NCI-H446 treated with DMSO at 0.1 percent for 48 hours (cell line): ENCODE measurements around the gene EEF1G.
A peak's percentile ranks its signal among the peaks of the same experiment; 100 is the strongest.
"Not testable (repeated sequence)": the region's sequence is repeated elsewhere in the genome, so short reads cannot be mapped to it uniquely, and the experiment has no call there.

Experiments used
- DNase-seq: peaks from one replicate; lab custom pipeline; 2025; lab: John Stamatoyannopoulos, UW

Gene EEF1G

DNA sequence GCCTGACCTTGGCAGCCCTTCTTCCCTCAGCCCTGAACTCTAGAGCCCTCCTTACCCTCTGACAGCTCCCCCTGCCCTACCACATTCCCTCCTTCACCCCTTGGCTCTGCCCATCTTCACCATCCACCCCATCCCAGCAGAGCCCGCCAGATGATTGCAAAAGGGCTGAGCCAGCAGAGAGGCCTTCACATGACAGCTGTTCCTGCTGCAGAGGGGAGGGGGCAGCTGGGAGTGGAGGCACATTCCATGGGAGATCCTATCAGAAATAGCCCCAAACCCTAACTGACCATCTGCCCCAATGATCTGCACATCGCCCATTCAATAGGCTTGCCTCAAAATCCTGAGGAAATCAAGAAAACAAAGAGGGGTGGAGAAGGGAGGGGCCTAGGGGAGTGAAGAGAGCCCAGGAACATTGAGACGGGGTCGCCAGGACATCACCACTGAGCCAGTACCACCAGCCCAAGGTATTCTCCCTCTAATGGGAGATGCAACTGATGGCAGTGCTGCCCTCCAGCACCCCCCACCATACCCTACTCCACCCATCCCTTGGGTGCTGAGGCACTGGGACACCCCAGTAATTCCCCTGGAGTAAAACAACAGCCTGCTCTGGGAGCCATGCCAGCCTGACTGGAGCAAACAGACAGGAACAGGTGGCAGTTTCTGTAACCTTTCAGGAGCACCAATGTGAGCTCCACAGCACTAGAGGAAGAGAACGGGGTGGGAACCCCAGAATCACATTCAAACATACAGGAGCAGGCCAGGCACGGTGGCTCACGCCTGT lies 19.1 kb downstream of the EEF1G start:
- no peak for DNase-seq

DNA sequence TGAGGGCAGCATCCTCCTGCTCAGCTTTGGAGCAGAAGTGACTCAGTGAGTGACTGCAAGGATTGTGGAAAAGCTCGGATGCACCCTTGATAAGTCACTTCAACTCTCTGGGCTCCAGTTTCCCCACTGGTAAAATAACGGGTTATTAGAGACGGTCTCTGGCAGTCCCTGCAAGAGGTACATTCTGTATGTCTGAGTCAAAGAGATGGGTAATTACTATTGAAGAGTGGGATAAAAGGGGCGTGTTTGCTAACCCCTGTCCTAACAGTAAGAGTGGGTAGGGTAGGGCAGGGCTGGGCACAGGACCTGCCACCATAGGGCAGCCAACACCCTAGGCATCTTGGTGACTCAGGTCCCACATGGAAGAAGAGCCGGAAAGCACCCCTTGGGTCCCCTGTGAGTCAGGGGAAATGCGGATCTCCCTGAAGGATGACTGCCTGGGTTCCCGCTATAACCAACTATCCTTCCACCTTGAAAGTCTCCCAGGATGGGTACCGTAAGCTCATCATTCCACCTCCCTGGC lies 19.8 kb downstream of the EEF1G start:
- no peak for DNase-seq

DNA sequence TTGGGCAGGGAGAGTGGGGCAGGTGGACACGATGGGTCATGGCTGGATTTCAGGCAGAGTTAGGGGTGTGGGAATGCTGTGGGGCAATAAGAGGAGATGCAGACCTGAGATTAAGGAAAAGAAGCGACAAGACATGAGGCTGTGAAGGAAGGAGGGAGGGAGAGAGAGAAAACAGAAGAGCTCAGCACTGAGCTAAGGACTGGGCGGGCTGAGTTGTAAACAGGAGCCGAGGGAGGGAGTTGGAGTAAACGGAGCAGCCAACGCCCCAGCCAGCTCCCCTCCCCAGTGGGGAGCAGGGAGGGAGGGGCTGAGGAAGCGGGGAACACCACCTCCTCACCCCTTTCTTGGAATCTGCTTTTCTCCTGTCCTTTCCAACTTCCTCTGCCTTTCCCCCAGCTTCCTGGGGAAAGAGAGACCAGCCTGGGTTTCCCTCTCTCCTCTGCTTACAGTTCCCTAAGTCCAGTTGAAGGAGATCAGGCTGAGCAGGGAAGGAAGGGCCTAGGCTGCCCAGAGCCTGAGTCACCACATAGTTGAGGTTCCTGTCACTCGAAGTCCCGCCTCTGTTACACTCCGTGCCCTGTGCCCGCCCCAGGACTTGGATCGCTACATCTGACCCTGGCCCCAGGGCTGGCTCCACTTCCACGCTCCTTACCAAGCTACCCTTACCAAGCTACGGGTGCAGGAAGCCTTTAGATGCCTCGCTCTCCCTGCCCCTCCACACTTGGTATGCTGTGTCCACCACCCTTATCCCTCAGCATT lies 20.4 kb downstream of the EEF1G start:
- DNase-seq: no peak

DNA sequence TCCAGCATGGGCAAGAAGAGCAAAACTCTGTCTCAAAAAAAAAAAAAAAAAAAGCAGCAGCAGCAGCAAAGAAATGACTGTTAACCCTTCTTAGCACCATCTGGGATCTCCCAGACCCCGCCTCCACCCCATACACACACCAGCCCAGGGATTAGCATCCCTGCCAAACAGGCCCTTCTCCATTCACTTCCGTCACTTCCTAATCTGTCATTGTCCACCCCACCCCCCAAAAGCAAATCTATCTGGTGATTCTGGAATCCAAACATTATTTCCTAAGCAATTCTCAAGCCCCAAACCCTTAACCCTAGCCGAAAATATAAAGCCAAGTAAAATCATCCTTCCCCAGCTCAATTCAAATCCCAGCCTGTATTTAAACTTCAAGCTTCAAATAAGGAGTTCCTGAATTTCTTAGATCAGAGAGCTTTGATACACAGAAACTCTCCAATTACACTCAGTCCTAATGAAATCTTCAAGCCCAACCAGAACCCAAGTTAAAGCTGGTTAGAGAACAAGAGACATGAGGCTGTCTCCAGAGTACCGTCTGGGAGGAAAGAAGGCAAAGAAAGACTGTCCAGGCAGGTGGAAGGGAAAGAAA lies 21.1 kb downstream of the EEF1G start:
- DNase-seq: peak; percentile 39

DNA sequence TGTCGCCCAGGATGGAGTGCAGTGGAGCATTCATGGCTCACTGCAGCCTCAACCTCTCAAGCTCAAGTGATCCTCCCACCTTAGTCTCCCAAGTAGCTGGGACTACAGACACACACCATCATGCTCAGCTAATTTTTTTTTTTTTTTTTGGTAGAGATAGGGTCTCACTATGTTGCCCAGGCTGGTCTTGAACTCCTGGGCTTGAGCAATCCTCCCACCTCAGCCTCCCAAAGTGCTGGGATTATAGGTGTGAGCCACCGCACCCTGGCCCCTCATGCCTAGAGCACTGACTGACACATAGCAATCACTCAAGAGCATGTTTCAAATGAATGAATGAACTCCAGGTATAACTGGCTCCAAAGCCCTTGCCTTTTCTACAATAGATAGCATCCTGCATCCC lies 23.2 kb downstream of the EEF1G start:
- not testable (repeated sequence) for DNase-seq

DNA sequence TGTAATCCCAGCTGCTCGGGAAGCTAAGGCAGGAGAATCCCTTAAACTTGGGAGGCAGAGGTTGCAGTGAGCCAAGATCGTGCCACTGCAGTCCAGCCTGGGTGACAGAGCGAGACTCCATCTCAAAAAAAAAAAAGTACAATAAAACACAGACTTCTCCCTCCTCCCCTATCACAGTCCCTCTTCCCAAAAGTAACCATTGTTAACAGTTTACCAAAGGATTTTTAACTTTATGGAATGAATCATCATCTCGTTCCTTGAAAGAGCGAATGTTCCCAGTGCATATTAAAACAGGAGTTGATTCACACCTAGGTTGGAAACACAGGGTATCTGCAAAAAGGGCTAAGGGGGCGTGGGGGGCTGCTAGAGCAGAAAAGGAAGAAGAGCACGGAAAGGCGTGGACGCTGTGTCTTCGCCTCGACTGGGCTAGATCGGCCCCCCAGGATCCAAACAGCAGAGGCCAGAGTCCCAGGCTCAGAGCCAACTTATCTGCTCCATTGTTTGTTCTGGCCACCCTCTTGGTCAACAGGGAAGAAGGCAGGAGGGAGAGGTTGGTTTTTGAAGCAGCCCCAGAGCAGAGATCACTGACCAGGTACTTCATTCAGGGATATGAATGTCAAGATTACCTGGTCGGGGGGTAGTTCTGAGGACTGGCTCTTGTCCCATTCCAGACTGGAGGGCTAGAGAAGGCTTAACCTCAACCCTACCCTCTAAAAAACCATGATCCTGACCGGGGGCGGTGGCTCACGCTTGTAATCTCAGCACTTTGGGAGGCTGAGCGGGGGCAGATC lies 25.0 kb downstream of the EEF1G start:
- DNase-seq: no peak

DNA sequence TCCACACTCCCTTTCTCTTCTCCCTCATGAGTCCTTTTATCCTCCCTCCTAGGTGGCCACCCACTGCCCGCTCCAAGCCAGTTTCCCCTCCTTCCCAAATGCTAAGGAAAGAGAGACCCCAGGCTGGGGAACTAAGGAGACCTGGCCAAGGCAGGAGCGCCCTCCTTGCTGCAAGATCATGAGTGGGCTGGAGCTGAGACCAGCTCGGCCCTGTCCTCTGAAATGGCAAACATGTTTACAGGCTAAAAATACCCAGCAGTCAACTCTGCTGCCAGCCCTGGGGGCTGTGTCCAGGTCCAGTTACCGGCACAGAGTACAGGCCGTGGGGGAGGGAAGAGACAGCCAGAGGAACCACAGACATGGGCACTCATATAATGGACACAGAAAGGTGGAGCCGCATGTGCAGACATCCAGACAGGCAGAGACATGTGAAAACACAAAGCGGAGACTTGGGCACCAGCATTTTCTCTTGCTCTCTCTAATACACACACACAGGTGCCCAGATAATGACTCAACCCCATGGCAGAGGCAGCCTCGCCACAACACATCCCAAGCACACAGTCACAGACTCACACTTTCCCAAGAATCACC lies 25.9 kb downstream of the EEF1G start:
- no peak for DNase-seq

DNA sequence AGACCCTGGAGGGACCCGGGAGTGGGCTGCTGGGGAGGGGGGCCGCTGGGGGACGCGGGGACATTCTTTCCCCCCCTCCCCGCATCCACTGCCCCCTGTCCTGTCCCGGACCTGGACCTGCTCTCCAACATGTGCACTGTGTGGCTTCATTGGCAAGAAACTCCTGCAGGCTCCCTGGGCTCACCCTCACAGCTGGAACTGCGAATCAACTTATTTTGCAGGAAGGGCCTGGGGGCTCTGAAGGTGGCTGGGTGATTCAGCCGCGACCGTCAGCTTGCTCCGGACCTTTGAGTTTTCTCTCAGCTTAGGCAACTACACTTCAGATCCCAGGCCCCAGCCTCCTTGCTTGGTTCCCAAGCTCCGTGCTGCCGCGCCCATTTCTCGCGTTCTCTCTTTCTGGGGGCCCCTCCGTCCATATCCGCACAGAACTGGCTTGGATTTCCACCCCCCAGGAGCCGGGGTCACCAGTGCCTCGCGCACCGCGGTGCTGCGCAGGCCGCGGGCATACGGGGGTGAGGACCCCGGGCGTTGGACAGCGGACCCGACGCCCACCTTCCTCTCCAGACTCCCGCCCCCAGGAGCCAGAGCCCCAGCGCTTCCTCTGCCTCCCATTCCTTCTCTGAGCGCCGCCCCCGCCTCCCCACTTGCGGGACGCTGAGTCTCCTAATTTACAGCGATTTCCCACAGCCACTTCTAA lies 26.6 kb downstream of the EEF1G start:
- DNase-seq: no peak

DNA sequence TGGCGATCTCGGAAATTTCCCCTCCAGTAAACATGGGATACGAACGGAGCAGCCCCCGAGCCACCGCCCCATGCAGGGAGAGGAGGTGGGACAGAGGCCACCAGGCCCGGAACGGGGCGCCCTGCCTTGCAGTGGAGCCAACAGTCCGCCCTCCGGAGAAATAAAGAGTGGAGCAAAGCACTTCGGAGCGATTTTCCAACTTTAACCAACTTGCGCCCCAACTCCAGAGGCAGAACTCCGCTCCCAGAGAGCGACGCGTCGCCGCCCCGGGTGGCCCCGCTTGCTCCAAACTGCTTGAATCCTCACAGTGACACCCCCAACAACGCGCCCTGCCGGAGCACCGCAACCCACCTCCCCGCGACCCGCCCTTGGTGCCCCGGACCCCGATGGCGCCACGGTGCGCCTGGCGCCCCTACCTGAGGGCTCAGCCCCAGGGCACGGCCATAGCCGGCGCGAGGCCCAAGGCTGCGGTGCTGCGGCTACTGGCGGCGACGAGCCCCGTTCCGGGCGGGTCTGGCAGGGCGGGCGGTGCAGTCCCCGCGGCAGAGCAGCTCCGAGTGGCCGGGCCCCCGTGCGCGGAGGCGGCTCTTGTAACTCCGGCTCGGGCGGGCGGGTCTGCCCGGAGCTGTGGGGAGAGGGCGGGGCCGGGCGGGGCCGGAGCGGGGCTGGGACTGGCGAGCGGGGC lies 27.3 kb downstream of the EEF1G start, which contains the start of gene AHNAK:
Gene AHNAK, minus strand, starts transcription at position 563 of the 685 bp plus-strand sequence. CDS start 10,708 bp downstream, outside the sequence.
- no peak for DNase-seq

DNA sequence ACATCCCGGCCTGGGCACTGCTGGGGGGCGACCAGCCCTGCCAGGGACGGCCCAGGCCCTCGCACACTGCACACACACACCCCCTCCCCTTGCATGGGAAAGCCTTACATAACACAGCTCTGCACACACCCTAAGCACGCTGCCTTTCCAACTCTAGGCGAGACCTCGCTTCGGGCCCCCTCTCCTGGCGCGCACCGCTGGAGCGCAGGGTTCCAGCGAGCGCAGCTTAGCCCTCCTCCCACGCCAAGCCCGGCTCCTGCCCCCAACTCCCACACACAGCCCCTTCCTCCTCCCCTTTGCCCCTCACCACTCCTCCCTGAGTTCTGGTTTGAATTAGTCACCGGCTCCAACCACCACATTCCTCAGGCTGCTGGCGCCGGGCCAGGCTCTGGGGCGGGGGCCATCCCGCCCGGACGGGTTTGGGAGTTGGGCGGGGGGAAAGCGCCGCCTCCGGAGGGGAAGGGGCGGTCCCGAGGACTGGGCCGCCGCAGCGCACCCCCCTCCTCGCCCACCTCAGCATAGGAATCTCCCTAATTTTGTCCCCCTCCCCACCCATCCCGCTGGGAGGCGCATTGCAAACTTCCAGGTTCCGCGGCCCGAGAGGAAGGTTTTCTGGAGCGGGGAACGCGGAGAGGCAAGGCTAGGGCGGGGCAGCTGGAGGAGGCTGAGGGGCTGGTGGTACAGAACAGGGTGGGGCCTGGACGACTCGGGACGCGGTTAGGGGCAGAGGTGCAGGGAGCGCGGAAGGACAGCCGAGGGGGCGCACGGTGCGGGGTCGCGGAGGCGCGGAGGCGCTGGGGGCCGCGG lies 28.1 kb downstream of the EEF1G start:
- DNase-seq: no peak

DNA sequence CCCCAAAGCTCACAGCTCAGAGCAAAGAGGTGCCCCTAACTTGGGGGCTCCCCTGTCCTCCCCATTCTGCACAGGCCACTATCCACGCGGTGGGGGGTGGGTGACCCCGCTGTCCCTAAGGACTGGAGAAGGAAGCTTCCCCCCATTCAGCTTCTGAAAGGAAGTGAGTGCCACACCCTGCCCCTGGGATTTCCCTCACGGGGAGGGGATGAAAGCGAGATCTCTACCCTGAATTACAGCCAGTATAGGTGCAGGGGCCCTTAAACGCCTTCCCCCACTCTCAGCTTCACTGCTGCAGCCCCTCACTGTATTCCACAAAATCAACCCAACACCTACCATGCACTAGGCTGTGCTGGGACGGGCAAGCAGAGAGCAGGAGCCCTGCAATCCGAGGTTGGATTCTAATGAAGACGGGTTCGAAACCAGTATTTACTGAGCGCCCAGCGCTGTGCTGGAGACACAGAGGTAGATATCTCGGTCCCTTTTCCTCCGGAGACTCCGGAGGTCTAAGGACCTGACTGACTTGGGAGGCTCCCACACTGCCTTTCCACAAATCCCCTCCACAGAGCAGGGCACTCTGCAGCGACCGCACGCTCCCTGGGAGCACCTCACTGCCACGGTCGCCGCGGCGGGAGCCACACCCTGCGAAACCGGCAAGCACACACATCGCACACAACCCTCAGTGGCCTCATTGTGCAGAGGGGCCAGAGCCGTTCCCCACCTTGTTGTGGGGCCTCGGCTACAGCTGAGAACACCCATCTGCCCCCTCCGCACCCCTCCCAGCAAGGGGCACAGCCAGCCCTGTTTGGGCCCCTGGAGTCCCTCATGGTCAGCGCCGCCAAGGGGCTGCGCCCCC lies 28.9 kb downstream of the EEF1G start:
- DNase-seq: no peak

DNA sequence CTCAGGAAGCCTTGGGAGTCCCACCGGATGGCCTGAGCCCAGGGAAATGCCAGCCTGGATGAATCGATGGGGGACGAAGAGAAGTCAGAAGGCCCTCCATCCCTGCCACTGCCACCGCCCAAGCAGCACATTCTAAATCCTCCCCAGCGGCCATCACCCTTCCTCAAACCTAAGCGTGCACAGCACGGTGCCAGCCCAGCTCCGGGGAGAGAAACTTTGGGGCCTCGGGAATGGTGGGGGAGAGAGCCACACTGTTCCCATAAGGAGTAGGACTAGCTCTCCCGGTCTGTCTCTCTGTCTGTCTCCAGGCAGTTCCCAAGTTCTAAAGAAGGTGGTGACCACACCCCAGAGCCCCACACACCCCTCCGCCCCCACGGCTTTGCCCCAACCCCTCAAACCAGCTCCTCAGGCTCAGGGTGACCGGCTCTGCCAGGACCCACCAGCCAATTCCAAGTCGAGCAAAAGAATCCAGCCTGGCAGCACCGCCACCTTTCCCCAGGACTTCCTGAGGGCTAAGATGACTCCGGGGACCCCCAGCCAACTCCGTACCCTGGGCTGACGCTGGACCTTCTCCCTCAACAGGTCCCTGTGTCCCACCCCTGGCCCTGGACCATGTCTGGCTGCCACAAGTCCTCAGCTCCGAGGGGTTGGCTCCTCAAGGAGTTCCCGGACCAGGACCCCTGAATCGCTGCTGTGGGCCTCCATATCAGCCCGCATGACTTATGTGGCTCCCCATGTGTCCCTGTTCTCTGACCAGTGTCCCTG lies 29.8 kb downstream of the EEF1G start:
- DNase-seq: no peak

DNA sequence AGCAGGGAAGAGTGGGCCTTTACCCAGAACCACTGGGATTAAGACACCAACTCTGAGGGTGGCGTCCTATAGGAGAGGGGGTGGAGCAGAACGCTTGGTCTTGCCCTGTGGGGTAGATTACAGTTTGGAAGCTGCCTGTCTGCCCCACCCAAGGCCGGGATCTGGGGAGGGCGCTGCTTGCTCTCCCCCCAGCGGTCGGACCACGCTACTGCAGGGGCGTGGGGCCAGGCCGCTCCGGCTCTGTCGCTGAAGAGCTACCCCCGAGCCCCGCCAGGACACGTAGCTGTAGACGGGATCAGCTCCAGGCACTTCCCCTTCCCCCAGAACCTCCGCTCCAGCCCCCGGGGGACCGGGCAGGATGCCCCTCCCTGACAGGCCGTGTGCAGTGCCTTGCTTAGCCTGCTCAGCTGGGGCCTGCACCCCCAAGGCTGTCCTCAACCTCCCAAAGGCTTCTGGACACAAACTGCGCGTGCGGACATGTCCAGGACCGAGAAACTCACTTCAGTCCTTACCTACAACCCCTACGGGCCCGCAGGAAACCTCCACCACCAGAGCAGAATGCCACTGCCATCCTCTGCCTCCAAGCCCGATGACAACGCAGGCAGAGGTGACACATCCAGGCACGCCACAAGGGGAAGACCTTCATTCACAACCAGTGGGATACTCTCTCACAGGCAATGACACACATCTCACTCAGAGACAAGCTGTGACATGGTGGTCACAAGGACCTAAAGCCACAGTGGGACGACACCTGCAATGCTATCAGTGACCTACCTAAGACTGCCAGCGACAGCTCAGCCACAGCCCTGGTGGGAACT lies 30.7 kb downstream of the EEF1G start:
- peak; percentile 22 for DNase-seq

DNA sequence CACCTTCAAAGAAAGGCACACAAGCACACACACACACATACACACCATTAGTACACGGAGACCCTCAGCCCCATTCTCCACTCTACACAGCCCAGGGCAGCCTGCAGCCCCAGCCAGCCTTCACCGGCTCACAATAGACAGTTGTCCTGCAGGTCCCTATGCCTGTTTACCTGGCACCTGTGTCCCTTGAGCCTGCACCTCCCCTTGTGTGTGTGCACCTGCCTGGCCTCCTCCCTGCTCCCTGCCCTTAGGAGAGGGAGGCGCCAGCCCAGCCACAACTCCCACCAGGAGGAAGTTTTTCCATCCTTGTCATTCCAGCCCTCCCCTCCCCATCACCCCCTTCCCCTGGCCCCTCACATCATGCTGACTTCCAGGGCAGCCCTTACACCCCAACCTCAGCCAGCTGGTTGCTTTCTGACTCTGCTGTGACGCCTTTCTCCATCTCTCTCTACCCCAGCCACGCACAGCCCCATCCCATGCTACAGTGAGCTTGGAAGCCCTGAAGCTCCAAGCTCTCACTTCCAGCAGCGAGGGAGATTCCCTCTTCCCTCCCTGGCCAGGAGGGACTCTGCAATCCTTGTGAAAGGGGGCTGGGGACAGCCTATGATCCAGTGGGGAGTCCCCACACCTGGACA lies 31.5 kb downstream of the EEF1G start:
- DNase-seq: no peak

DNA sequence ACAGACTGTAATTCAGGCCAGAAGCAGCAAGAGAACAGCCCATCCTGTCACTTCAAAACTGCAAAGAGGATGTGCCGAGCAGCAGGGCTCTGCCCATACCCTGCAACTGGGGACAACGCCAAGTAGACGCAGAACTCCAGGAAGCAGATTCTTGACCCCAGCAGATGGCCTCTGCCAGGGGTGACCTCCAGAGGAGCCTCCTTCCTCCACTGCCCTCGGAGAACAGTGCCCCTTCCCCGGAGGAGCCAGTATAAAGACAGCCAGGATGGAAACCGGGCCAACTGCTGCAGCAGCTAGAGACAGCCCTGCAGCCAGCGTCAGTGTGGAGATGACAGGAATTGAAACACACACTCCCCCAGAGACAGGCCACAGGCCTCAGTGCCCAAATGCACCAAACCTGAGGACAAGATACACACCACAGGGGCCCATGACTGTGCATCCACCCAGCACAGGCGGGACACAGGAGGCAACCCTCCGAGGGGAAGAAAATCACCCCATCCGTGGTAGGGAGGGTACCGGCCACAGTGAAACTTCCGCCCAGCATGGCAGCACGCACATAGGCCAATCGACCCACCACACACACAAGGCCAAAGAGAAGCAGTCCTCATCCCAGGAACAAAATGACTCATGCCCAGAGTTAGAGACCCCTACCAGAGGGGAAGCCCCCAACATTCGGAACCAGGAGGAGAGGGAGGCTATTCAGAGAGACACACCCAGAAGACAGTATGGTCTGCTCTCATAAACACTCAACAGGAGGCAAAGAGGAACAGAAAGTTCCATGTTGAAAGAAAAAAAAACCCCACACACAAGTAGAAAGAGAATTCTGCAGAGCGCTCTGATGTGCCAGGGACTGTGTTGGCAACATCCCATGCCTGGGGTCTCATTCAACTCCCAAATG lies 32.6 kb downstream of the EEF1G start:
- no peak for DNase-seq
